HepG2 (cell line): ENCODE data around the gene FGFR3. TPM values are rescaled to one million over a fixed set of nuclear protein-coding genes. Genes with fewer than 3 reads are reported as not detected.

ENCODE experiments used
- CBFB ChIP-seq: sonication (generic); formaldehyde crosslinking; IDR thresholded peaks from 2 replicates; pipeline ENCODE4 v1.4.0; 2020; ENCODE audit warnings: missing genetic modification reagents
- FOSL2 ChIP-seq: sonication (generic); formaldehyde crosslinking; IDR thresholded peaks from 2 replicates; pipeline ENCODE4 v1.4.0; 2020; ENCODE audit warnings: missing genetic modification reagents
- HMG20B ChIP-seq: conservative IDR thresholded peaks from 2 replicates; pipeline ENCODE4 v1.6.1; 2016; ENCODE audit warnings: missing genetic modification reagents, missing compliant biosample characterization
- JUN ChIP-seq: sonication (generic); formaldehyde crosslinking; IDR thresholded peaks from 2 replicates; pipeline ENCODE4 v1.4.0; 2020; ENCODE audit warnings: mild to moderate bottlenecking, missing genetic modification reagents
- RFXAP ChIP-seq: sonication (generic); formaldehyde crosslinking; IDR thresholded peaks from 2 replicates; pipeline ENCODE4 v1.4.0; 2020; ENCODE audit warnings: missing genetic modification reagents, borderline replicate concordance
- SP4 ChIP-seq: sonication (generic); formaldehyde crosslinking; IDR thresholded peaks from 2 replicates; pipeline ENCODE4 v1.8.1; 2023; ENCODE audit warnings: mild to moderate bottlenecking, missing genetic modification reagents
- ZBTB8A ChIP-seq: sonication (generic); formaldehyde crosslinking; IDR thresholded peaks from 2 replicates; pipeline ENCODE4 v1.4.0; 2020; ENCODE audit warnings: mild to moderate bottlenecking, low read depth, missing genetic modification reagents, borderline replicate concordance
- ZMYM3 ChIP-seq: sonication (generic); formaldehyde crosslinking; IDR thresholded peaks from 2 replicates; pipeline ENCODE4 v1.5.1; 2020; ENCODE audit warnings: mild to moderate bottlenecking, missing genetic modification reagents
- ZNF230 ChIP-seq: sonication (generic); formaldehyde crosslinking; IDR thresholded peaks from 2 replicates; pipeline ENCODE4 v1.4.0; 2020; ENCODE audit warnings: mild to moderate bottlenecking, missing genetic modification reagents
- ZNF383 ChIP-seq: sonication (generic); formaldehyde crosslinking; IDR thresholded peaks from 2 replicates; pipeline ENCODE4 v1.4.0; 2020; ENCODE audit warnings: missing genetic modification reagents, mild to moderate bottlenecking, borderline replicate concordance
- ZNF430 ChIP-seq: sonication (generic); formaldehyde crosslinking; IDR thresholded peaks from 2 replicates; pipeline ENCODE4 v1.9.0; 2021; ENCODE audit warnings: mild to moderate bottlenecking, missing genetic modification reagents
- ZNF660 ChIP-seq: sonication (generic); formaldehyde crosslinking; IDR thresholded peaks from 2 replicates; pipeline ENCODE4 v1.5.1; 2020; ENCODE audit warnings: mild to moderate bottlenecking, low read depth, missing genetic modification reagents, borderline replicate concordance
- ZNF782 ChIP-seq: sonication (generic); formaldehyde crosslinking; IDR thresholded peaks from 2 replicates; pipeline ENCODE4 v1.4.0; 2020; ENCODE audit warnings: missing genetic modification reagents, mild to moderate bottlenecking, borderline replicate concordance
- polyA plus RNA-seq, 8 experiments: library from polyadenylated mRNA; depleted of rRNA in 3 of 8; stranded (reverse) in 7 of 8; unstranded in 1 of 8; fragments of >200 nt; fragmentation: Illumina TruSeq in 4 of 8; extraction: Trizol in 4 of 8; gene quantifications; 2 replicates each; pipeline versions ENCODE4 v1.2.1 to v1.2.3, GENCODE V29; 2011 to 2016; ENCODE audit warnings: low read depth in 4 of 8, missing spikeins in 1 of 8, mixed read lengths in 1 of 8; ENCODE audit not compliant: insufficient read depth in 1 of 8
- total RNA-seq, 5 experiments: library from RNA; depleted of rRNA; stranded (reverse); fragments of >200 nt; fragmentation: Illumina TruSeq; extraction: Trizol; gene quantifications; 2 replicates each; pipeline ENCODE4 v1.2.3, GENCODE V29; 2016; ENCODE audit warnings: low read depth in 1 of 5
- TF ChIP-seq, protein P1 (sequence below), 2 experiments: fragments of 450-650 bp in 1 of 2; sonication (generic) in 1 of 2; formaldehyde crosslinking; IDR thresholded peaks; 2 replicates each; pipeline versions ENCODE4 v1.5.0 to v1.8.0; 2020 to 2022; ENCODE audit warnings: mild to moderate bottlenecking in 1 of 2, missing genetic modification reagents in 1 of 2
- TF ChIP-seq, protein P2 (sequence below): sonication (generic); formaldehyde crosslinking; IDR thresholded peaks from 2 replicates; pipeline ENCODE4 v1.4.0; 2020; ENCODE audit warnings: mild to moderate bottlenecking, missing genetic modification reagents, borderline replicate concordance
- TF ChIP-seq, protein P3 (sequence below): sonication (generic); formaldehyde crosslinking; IDR thresholded peaks from 2 replicates; pipeline ENCODE4 v1.4.0; 2020; ENCODE audit warnings: mild to moderate bottlenecking, missing genetic modification reagents
- TF ChIP-seq, protein P4 (sequence below): sonication (generic); formaldehyde crosslinking; IDR thresholded peaks from 2 replicates; pipeline ENCODE4 v1.4.0; 2020; ENCODE audit warnings: missing genetic modification reagents, low read depth, mild to moderate bottlenecking, borderline replicate concordance

Gene FGFR3
- total and polyA plus RNA-seq, 2 of the 13 experiments (the other 11 are each of a cell fraction or from before 2014, with no cell fraction given), result 103 to 109 TPM

DNA sequence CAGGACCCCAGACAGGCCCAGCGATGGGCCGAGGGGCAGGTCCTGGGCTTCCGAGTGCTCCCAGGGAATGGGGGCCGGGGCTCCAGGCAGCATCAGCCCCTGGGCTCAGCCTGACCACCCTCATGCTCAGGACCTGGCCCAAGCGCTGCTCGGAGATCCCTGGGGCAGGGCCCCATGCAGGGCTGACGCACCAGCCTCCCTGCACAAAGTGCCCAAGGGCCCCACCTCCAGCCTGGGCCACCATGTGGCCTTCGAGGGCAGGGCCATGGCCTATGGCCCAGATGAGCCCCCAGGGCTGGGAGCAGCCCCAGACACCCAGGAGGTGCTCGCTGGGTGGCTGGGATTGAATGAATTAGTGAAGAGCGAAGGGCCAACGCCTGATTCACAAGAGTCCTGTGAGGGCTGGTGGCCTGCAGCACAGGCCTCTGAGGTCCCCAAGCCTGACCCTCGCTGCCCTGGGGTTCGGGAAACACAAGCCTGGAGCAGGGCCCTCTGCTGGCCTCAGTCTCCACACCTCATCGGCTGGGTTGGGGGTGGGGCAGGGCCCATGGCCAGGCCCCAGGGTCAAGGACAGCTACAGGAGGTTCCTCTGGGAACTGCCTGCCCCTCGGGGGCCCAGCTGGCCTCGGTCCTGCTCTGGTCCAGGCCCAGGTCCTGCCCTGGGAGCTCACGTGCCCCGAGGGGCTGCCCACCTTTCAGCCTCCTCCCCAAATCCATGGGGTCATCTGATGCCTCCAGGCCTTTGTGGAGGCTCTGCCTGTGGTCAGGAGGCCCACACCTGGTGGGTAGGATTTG, 13.3 kb upstream of the FGFR3 start (continued):
- TF ChIP-seq ZNF230 (0 out of 2 replicates have a peak, but pooled peaks have one; percentile 84), JUN (CRISPR knock-in tag) (0 out of 2 replicates have a peak, but pooled peaks have one; percentile 56), ZNF660 (no peak), ZNF383 (CRISPR knock-in tag) (0 out of 2 replicates have a peak, but pooled peaks have one; percentile 78), RFXAP (CRISPR knock-in tag) (peak; percentile 66; the same call in 1 of the 2 replicates), HMG20B (CRISPR knock-in tag) (no peak; the same call in 1 of the 2 replicates), ZNF430 (CRISPR knock-in tag) (peak; percentile 88), SP4 (CRISPR knock-in tag) (peak; percentile 61), ZNF782 (CRISPR knock-in tag) (peak; percentile 87; the same call in 1 of the 2 replicates), ZBTB8A (CRISPR knock-in tag) (0 out of 2 replicates have a peak, but pooled peaks have one; percentile 56), CBFB (CRISPR knock-in tag) (peak; percentile 80; the same call in 1 of the 2 replicates), FOSL2 (CRISPR knock-in tag) (peak; percentile 45), ZMYM3 (CRISPR knock-in tag) (0 out of 2 replicates have a peak, but pooled peaks have one; percentile 82)
- TF ChIP-seq, protein P1, sequence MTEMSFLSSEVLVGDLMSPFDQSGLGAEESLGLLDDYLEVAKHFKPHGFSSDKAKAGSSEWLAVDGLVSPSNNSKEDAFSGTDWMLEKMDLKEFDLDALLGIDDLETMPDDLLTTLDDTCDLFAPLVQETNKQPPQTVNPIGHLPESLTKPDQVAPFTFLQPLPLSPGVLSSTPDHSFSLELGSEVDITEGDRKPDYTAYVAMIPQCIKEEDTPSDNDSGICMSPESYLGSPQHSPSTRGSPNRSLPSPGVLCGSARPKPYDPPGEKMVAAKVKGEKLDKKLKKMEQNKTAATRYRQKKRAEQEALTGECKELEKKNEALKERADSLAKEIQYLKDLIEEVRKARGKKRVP (CRISPR knock-in tag; IDR thresholded peaks at IDR 0.05), result no peak
- TF ChIP-seq, protein P2, sequence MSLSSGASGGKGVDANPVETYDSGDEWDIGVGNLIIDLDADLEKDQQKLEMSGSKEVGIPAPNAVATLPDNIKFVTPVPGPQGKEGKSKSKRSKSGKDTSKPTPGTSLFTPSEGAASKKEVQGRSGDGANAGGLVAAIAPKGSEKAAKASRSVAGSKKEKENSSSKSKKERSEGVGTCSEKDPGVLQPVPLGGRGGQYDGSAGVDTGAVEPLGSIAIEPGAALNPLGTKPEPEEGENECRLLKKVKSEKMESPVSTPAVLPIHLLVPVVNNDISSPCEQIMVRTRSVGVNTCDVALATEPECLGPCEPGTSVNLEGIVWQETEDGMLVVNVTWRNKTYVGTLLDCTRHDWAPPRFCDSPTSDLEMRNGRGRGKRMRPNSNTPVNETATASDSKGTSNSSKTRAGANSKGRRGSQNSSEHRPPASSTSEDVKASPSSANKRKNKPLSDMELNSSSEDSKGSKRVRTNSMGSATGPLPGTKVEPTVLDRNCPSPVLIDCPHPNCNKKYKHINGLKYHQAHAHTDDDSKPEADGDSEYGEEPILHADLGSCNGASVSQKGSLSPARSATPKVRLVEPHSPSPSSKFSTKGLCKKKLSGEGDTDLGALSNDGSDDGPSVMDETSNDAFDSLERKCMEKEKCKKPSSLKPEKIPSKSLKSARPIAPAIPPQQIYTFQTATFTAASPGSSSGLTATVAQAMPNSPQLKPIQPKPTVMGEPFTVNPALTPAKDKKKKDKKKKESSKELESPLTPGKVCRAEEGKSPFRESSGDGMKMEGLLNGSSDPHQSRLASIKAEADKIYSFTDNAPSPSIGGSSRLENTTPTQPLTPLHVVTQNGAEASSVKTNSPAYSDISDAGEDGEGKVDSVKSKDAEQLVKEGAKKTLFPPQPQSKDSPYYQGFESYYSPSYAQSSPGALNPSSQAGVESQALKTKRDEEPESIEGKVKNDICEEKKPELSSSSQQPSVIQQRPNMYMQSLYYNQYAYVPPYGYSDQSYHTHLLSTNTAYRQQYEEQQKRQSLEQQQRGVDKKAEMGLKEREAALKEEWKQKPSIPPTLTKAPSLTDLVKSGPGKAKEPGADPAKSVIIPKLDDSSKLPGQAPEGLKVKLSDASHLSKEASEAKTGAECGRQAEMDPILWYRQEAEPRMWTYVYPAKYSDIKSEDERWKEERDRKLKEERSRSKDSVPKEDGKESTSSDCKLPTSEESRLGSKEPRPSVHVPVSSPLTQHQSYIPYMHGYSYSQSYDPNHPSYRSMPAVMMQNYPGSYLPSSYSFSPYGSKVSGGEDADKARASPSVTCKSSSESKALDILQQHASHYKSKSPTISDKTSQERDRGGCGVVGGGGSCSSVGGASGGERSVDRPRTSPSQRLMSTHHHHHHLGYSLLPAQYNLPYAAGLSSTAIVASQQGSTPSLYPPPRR (CRISPR knock-in tag), result peak; percentile 92
- TF ChIP-seq, protein P3, sequence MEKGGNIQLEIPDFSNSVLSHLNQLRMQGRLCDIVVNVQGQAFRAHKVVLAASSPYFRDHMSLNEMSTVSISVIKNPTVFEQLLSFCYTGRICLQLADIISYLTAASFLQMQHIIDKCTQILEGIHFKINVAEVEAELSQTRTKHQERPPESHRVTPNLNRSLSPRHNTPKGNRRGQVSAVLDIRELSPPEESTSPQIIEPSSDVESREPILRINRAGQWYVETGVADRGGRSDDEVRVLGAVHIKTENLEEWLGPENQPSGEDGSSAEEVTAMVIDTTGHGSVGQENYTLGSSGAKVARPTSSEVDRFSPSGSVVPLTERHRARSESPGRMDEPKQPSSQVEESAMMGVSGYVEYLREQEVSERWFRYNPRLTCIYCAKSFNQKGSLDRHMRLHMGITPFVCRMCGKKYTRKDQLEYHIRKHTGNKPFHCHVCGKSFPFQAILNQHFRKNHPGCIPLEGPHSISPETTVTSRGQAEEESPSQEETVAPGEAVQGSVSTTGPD (CRISPR knock-in tag), result no peak
- TF ChIP-seq, protein P4, sequence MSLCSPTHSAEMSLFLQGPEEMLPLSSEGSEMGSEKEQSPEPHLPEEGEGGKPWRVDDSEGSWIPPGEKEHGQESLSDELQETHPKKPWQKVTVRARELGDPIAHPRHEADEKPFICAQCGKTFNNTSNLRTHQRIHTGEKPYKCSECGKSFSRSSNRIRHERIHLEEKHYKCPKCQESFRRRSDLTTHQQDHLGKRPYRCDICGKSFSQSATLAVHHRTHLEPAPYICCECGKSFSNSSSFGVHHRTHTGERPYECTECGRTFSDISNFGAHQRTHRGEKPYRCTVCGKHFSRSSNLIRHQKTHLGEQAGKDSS, result peak; percentile 87; the same call in 1 of the 2 replicates
